ENCODE results near the gene PPIF. TPM values are rescaled to one million over a fixed set of nuclear protein-coding genes. Genes with fewer than 3 reads are reported as not detected.

The PPIF gene
- total and polyA plus RNA-seq, 2 donors (not counting 3 experiments of a cell fraction or from before 2014, with no cell fraction given): 50.7 to 51.2 TPM

DNA sequence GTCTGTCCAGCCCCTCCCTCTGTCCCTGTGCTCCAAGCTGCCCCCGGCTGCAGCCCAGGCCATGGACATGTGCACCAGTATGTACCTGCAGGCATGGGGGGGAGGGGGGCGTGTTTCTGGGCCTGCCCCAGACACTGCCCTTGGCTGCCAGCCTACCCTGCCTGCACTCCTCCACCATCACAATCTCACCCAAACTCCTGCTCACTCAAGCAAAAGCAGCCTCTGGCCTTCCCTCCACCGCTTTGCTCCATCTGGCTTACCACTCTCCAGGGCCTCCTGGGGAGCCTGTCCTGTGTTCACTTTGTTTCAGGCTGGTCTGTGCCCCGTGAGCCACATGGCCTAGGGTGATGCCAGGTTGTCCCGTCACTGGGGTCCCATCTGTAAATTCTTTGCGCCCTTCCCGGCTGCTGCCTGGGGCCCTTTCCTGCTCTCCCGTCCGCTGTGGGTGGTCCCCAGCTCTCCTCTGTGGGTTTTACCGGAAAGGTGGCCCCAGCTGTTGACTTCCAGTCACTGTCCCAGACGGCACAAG lies 33.3 kb upstream of the PPIF start:
- Histone ChIP-seq H3K9ac (replicated peaks; ENCODE audit: extremely low read depth, insufficient read depth, low read length) (no peak overlapping the region), H4K20me1 (replicated peaks; ENCODE audit: control insufficient read depth, extremely low read depth, insufficient read depth, low read length) (no peaks in the 10 kb centered on the region), H3K4me3 (replicated peaks in 1 of 3; ENCODE audit: insufficient read depth in 1 of 3, low read depth in 1 of 3, low read length in 3 of 3) (no peak overlapping the region), H3K4me1 (ENCODE audit: control insufficient read depth, extremely low read depth, insufficient read depth, low read length) (peaks cover 11% of the 10 kb centered on the region), H3K4me2 (ENCODE audit: insufficient read depth, low read length) (no peak overlapping the region), H3K9me3 (replicated peaks; ENCODE audit: control insufficient read depth, insufficient read depth, low read length) (no peaks in the 10 kb centered on the region), H3K27me3 (ENCODE audit: control insufficient read depth in 2 of 2, insufficient read depth in 2 of 2, low read length in 2 of 2) (no peaks in the 10 kb centered on the region), H3K36me3 (ENCODE audit: control insufficient read depth in 2 of 2, extremely low read depth in 1 of 2, insufficient read depth in 2 of 2, low read length in 2 of 2) (peaks cover 10 to 37% of the 10 kb centered on the region in 2 experiments), H3K79me2 (ENCODE audit: control insufficient read depth, insufficient read depth, low read length) (no peaks in the 10 kb centered on the region), H2AFZ (ENCODE audit: low read depth, low read length) (no peak overlapping the region), H3K9me1 (replicated peaks; ENCODE audit: control insufficient read depth, extremely low read depth, insufficient read depth, low read length) (no peaks in the 10 kb centered on the region), H3K27ac (ENCODE audit: insufficient read depth, low read depth, low read length) (no peak overlapping the region)
- TF ChIP-seq EZH2 (IDR thresholded peaks at IDR 0.05; ENCODE audit: borderline replicate concordance, low read depth, low read length, severe bottlenecking): no peak
- no peak for TF ChIP-seq GATA2 (IDR thresholded peaks at IDR 0.05; ENCODE audit: insufficient read depth, insufficient read length, low read depth, low read length)
- TF ChIP-seq MYC (IDR thresholded peaks at IDR 0.05; ENCODE audit: low read depth, low read length): no peak
- TF ChIP-seq, protein P1, sequence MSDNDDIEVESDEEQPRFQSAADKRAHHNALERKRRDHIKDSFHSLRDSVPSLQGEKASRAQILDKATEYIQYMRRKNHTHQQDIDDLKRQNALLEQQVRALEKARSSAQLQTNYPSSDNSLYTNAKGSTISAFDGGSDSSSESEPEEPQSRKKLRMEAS (IDR thresholded peaks at IDR 0.05; ENCODE audit: insufficient read depth, insufficient read length): no peak
- no peak for TF ChIP-seq CTCF (IDR thresholded peaks at IDR 0.05; ENCODE audit: extremely low read depth in 1 of 2, insufficient read depth in 1 of 2, low read depth in 1 of 2, low read length in 2 of 2)
- TF ChIP-seq FOS (IDR thresholded peaks at IDR 0.05; ENCODE audit: borderline replicate concordance, insufficient read depth, low read length): no peak
- TF ChIP-seq POLR2AphosphoS5 (IDR thresholded peaks at IDR 0.05; ENCODE audit: insufficient read depth, low read depth, low read length): no peak
- TF ChIP-seq POLR2A (IDR thresholded peaks at IDR 0.05; ENCODE audit: low read depth, low read length): no peak
- TF ChIP-seq JUN (IDR thresholded peaks at IDR 0.05; ENCODE audit: borderline replicate concordance, insufficient read depth, insufficient read length, low read depth): no peak
- dilution Hi-C loops (cut with MboI; ENCODE audit: extremely low pct_ligation_motif_present, low sequenced_read_pairs) (no loop called here), intact Hi-C loops (cut with micrococcal nuclease) (no loop called here)
- FAIRE-seq: no peak
- ChIA-PET CTCF (interaction anchor here (1.1 kb wide), 1 partner anchor 48 kb away, joined by 3 read pairs; no protein-coding TSS in a partner anchor), POLR2A (no interaction called here)
- no TSS peak for BruUV-seq (replicated peaks)
- DNase-seq (ENCODE audit: low read depth, low spot score): no peak
